ENCODE measurements around the gene GALNT13. TPM values are rescaled to one million over a fixed set of nuclear protein-coding genes. Genes with fewer than 3 reads are reported as not detected.

Gene GALNT13
- polyA plus RNA-seq, 3 donors = not detected

GRCh38 chr2:154433010-154433409, 561.3 kb downstream of the GALNT13 start:
- peaks cover 0 to 3% (median 1%) of the 10 kb centered on the region in 7 donors for H3K9me3 Mint-ChIP-seq
- H3K4me3 Mint-ChIP-seq = no peak overlapping the region
- no peak overlapping the region for H3K4me2 ChIP-seq (replicated peaks; ENCODE audit: extremely low read depth, low read length, poor library complexity, severe bottlenecking)
- H3K4me1 ChIP-seq (ENCODE audit: control insufficient read depth in 1 of 2, insufficient read depth in 2 of 2, low read length in 2 of 2) = no peaks in the 10 kb centered on the region
- no peak overlapping the region for H3K27ac Mint-ChIP-seq
- no peaks in the 10 kb centered on the region for H3K79me2 ChIP-seq (ENCODE audit: insufficient read depth, low read length)
- no peak overlapping the region for H3K4me3 ChIP-seq (replicated peaks in 1 of 3; ENCODE audit: low read depth in 2 of 3, low read length in 3 of 3)
- peaks cover 1% of the 10 kb centered on the region for H3K4me1 Mint-ChIP-seq
- H3K27ac ChIP-seq (ENCODE audit: low read depth in 1 of 2, low read length in 2 of 2) = no peak overlapping the region
- H2AFZ ChIP-seq (ENCODE audit: insufficient read depth, low read depth, low read length, poor library complexity, severe bottlenecking) = no peak overlapping the region
- no peaks in the 10 kb centered on the region for H3K9me3 ChIP-seq (replicated peaks in 1 of 2; ENCODE audit: control insufficient read depth in 1 of 2, insufficient read depth in 1 of 2, low read length in 2 of 2)
- H3K9ac ChIP-seq (ENCODE audit: insufficient read depth, low read length, poor library complexity, severe bottlenecking) = no peak overlapping the region
- H3K27me3 Mint-ChIP-seq (ENCODE audit: low read depth in 3 of 3) = peaks cover 0 to 4% (median 0%) of the 10 kb centered on the region in 3 donors
- H4K20me1 ChIP-seq (ENCODE audit: insufficient read depth, low read length) = no peaks in the 10 kb centered on the region
- TF ChIP-seq CTCF (IDR thresholded peaks at IDR 0.05) = no peak
- H3K36me3 Mint-ChIP-seq = no peaks in the 10 kb centered on the region
- no peaks in the 10 kb centered on the region for H3K36me3 ChIP-seq (replicated peaks in 1 of 2; ENCODE audit: control insufficient read depth in 1 of 2, insufficient read depth in 2 of 2, low read length in 2 of 2)
- DNase-seq = no peak
- intact Hi-C loops (cut with micrococcal nuclease) = no loop called here
- no peaks in the 10 kb centered on the region for H3K27me3 ChIP-seq (ENCODE audit: control insufficient read depth in 2 of 2, insufficient read depth in 2 of 2, low read length in 2 of 2)

GRCh38 chr2:154437104-154437503, 565.4 kb downstream of the GALNT13 start:
- H3K79me2 ChIP-seq (ENCODE audit: insufficient read depth, low read length) = no peaks in the 10 kb centered on the region
- Mint-ChIP-seq H3K36me3 (no peaks in the 10 kb centered on the region), H3K4me1 (peaks cover 1% of the 10 kb centered on the region), H3K27me3 (ENCODE audit: low read depth in 3 of 3) (peaks cover 0 to 4% (median 0%) of the 10 kb centered on the region in 3 donors), H3K9me3 (no peaks in the 10 kb centered on the region), H3K27ac (no peak overlapping the region), H3K4me3 (no peak overlapping the region)
- H3K4me2 ChIP-seq (replicated peaks; ENCODE audit: extremely low read depth, low read length, poor library complexity, severe bottlenecking) = no peak overlapping the region
- no peak overlapping the region for H2AFZ ChIP-seq (ENCODE audit: insufficient read depth, low read depth, low read length, poor library complexity, severe bottlenecking)
- no peak overlapping the region for H3K4me3 ChIP-seq (replicated peaks in 1 of 3; ENCODE audit: low read depth in 2 of 3, low read length in 3 of 3)
- TF ChIP-seq CTCF (IDR thresholded peaks at IDR 0.05) = no peak
- no peaks in the 10 kb centered on the region for H3K36me3 ChIP-seq (replicated peaks in 1 of 2; ENCODE audit: control insufficient read depth in 1 of 2, insufficient read depth in 2 of 2, low read length in 2 of 2)
- no peak overlapping the region for H3K27ac ChIP-seq (ENCODE audit: low read depth in 1 of 2, low read length in 2 of 2)
- no peak overlapping the region for H3K9ac ChIP-seq (ENCODE audit: insufficient read depth, low read length, poor library complexity, severe bottlenecking)
- no peaks in the 10 kb centered on the region for H3K4me1 ChIP-seq (ENCODE audit: control insufficient read depth in 1 of 2, insufficient read depth in 2 of 2, low read length in 2 of 2)
- no peaks in the 10 kb centered on the region for H4K20me1 ChIP-seq (ENCODE audit: insufficient read depth, low read length)
- no peaks in the 10 kb centered on the region for H3K27me3 ChIP-seq (ENCODE audit: control insufficient read depth in 2 of 2, insufficient read depth in 2 of 2, low read length in 2 of 2)
- no peaks in the 10 kb centered on the region for H3K9me3 ChIP-seq (replicated peaks in 1 of 2; ENCODE audit: control insufficient read depth in 1 of 2, insufficient read depth in 1 of 2, low read length in 2 of 2)
- intact Hi-C loops (cut with micrococcal nuclease) = no loop called here
- WGBS (ENCODE audit: insufficient coverage) = no CpG with 5 or more reads among the region's 8 CpGs
- no peak for DNase-seq

All from CD14-positive monocyte (primary cell).